HG02852 (cell line): Measurements from ENCODE around the gene AP2B1.
"Not testable (repeated sequence)": the region's sequence is repeated elsewhere in the genome, so short reads cannot be mapped to it uniquely, and the experiment has no call there.

Experiments
- ATAC-seq: cut with Tn5 transposase; IDR thresholded peaks from one replicate; pipeline ENCODE4 v1.9.1; 2021; ENCODE audit warnings: mild to moderate bottlenecking, moderate library complexity; ENCODE audit not compliant: unreplicated experiment

AP2B1 gene

DNA sequence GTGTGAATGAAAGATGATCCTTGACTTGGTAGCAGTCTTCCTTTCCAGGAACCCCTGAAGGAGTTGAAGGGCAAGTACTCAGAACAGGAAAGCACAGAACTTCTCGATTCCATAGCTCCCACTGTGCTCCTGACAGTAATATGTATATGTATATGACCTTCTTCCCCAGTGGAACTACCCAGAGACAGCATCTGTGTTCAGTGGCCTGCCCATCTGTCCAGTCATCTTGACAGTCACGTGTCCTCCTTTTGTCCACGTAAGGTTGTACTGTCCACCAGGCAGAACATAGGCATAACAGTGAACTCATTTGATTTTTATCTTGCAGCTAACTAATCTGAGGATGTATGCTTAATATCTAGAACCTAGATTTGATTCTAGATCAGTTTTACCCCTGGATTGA, 106.5 kb downstream of the AP2B1 start:
- no peak for ATAC-seq

DNA sequence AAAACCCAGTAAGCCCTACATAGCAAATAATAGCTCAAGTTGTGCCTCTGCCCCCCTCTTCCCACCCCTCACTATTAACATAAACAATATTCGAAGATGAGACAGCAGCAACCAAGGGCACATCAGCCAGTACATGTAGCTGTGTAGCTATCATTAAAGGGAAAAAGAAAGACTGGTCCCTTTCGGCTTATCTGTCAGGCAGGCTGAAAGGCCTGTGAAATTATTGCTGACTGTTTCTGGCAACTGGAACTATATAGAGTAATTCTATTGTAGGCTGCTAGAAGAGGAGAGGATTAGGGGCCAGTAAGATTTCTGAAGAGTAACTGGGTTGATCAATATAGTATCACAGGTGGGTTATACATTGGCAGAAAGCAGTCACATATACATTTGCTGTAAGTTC, 107.8 kb downstream of the AP2B1 start:
- ATAC-seq = no peak

DNA sequence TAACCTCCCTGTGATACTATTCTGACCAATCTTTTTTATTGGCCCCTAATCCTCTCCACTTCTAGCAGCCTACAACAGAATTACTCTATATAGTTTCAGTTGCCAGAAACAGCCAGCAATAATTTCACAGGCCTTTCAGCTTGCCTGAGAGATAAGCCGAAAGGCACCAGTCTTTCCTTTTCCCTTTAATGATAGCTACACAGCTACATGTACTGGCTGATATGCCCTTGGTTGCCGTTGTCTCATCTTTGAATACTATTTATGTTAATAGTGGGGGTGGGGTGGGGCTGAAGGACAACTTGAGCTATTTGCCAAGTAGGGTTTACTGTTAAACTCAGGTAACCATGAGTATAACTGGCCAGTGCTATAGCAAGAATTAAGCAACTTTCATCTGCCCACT, 108.5 kb downstream of the AP2B1 start:
- no peak for ATAC-seq

DNA sequence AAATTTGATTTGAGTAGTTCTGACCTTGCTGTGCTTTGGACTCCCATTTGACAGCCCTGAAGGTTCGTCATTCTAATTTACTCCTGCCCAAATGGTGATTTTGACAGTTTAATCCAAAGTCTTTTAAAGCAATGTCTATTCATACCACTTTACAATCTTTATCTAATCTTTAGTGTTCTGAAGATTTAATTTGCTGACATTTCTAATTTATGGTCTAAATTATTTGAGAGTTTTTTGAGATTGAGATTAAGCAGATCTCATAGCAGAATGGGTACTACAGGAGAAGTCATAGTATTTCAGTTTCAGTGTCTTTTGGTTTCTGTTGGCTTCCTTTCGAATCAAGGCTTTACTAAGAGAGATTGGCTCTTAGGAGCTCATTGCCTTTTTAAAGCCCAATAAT, 111.7 kb downstream of the AP2B1 start:
- ATAC-seq = no peak

DNA sequence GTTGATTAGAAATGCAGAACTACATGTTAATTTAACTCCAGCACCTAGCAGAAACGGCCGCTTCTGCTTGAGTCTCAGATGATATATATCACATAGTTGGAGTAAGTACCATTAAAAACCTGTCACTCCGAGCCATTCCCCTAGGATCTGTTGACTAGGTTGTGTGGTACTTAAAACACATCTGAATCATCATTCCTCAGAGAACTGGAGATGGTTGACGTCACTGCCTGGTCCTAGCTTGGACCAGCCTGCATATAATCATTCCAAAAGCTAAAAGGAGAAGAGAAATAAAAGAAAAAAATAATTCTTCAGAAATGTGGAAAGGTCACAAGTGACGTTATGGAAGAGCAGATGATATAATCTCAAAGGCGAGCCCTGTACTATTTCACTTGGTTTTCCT, 113.0 kb downstream of the AP2B1 start:
- no peak for ATAC-seq

DNA sequence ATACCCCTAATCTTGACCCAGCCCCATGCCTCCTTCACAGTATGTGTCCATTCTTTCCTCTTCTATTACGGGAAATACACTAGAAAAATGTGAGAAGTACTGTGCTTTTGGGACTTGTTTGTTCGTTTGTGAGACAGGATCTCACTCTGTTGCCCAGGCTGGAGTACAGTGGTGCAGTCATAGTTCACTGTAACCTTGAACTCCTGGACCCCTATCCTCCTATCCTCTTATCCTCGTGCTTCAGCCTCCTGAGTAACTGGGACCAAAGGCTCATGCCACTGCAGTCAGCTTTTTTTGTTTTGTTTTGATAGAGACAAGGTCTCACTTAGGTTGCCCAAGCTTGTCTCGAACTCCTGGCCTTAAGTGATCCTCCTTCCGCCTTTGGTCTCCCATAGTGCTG, 114.4 kb downstream of the AP2B1 start:
- no peak for ATAC-seq

DNA sequence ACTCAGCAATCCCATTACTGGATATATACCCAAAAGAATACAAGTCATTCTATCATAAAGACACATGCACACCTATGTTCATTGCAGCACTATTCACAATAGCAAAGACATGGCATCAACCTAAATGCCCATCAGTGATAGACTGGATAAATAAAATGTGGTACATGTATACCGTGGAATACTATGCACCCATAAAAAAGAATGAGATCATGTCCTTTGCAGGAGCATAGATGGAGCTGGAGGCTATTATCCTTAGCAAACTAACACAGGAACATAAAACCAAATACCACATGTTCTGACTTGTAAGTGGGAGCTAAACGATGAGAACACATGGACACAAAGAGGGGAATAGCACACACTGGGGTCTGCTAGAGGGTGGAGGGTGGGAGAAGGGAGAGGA, 116.2 kb downstream of the AP2B1 start:
- not testable (repeated sequence) for ATAC-seq

DNA sequence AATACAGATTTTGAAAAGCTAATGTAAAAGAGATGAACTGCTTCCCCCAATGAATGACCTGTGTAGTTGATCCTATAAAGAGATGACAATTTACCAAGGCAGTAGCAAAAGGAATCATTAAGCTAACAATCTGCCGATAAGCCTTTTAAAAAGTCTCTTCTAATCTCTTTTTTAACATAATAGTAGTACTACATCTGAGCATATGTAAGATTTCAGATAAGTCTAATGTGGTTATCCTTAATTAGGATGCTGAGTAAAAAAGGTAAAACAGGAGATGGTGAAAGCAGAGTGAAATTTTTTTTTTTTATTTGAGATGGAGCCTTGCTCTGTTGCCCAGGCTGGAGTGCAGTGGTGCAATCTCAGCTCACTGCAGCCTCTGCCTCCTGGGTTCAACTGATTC, 118.1 kb downstream of the AP2B1 start:
- no peak for ATAC-seq

DNA sequence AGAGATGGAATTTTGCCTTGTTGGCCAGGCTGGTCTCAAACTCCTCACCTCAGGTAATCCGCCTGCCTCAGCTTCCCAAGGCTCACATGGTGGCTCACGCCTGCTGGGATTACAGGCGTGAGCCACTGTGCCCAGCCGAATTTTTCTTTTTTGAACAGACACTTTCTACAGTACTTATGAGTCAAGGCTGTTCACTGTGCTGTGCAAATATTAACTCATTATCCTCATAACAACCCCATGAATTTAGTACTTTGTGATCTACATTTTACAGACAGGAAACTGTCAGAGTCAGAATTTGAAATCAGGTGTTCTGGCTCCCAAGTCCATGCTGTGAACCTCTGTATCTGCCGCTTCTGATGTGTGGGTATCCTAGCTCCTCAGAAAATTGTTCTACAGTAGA, 118.6 kb downstream of the AP2B1 start:
- ATAC-seq = no peak

DNA sequence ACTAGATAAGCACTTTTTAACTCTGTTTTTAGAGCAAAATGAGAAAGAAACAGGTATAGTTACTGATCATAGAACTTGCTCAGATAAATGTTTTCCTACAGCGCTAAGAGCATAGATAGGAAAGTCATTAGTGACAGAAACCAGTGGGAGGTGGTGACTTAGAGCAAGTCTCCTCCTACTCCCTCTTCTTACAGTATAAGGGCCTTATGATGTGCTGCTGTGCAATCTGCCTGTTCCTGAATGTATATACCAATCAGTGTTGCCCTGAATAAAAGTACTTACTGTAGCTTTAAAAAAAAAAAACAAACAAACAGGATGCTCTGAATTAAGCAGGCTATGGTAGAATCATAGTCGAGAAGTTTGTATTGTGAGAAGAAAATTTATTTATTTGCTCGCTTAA, 121.0 kb downstream of the AP2B1 start:
- ATAC-seq = no peak

DNA sequence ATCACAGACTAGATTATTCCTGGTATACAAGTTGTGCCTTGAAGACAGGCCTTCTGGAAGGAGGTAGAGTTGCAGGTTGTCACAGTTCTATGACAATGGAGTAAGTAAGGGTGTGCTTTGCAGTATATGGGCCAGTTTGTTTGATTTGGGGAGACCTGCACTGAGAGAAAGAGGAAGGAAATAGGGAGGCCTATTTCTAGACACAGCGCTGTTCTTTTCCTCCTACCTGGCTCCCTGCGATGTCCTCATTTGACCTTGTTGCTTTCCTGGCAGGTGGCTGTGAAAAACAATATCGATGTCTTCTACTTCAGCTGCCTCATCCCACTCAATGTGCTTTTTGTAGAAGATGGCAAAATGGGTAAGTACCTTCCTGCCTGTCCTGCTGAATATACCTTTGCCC, 121.8 kb downstream of the AP2B1 start:
- no peak for ATAC-seq

DNA sequence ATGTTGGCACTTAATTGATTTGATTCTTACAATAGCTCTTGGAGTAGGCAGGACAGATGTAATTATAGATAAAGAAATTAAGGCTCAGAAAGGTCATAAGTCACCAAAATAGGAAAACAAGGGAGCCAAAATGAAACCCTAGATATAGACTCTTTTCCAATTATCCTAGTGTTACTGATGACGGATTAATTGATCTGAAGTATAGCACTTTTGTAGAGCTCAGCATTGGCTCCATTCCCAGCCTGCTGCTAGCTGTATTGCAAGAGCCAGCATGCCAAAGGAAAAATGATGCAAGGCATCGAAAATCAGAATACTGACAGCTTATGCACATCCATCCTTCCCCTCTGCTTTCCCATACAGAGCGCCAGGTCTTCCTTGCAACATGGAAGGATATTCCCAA, 122.8 kb downstream of the AP2B1 start:
- ATAC-seq = no peak

DNA sequence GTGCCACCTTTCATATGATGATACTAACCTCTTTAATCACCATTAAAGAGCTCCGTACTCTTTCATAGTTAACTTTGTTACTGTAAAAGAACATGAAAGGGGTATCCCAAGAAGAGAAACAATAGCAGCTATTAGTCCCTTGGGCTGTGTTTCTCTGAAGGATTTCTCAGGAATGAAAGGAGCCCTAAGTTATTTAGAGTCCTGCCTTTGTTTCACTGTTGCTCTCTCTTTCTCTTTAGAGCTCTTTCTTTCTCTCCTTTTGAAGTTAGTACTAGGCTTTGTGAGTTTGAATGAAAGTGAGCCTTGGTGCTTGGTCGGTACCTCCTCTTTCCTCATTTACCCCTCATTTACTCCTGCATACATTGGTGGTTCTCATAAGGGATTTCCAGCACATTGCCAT, 123.8 kb downstream of the AP2B1 start:
- no peak for ATAC-seq

DNA sequence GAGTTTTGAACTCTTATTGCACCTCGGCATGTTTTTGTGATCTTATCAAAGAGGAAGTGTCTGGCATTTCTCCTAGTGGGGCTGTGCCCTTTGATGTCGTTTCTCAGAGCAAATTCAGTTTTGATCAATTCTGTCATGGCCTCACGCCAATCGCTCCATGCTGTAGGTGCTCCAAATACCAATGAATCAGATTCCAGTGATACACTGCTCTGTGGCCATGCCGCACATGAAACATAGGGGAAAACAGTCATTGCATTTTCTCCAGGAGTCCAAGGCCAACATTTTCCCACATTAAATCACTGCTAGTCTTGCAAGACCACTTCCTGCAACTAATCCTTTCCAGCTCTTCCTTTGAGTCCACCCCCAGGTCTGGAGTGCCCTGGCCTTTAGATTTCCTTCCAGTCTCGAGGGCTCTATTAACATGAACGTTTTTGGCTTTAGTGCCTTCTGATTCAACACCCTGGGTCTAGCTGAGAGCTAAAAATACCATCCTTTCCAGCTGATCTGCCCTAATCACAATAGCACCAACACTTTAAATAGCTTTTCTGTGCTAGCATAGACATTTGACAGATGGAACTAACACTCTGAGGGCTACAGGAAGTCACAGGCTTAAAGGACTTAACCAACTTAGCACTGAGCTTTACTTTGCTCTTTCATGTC, 126.1 kb downstream of the AP2B1 start:
- no peak for ATAC-seq

DNA sequence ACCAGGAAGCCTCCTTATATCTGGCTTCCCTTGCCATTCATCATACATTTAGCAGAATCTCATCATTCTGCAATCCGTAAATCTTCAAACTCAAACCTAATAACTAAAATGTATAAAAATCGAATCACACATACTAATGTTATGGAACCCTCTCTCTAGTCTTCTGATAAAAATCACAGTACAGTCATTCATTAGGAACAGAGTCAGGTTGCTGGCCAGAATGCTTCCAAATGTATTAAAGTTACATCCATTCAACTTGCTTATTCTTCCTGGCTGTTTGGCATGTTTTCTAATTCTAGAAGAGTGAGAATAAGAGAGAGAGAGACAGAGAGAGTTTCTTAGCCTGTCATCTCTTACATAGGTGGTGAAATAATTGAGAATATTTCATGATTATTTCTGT, 127.9 kb downstream of the AP2B1 start:
- no peak for ATAC-seq

DNA sequence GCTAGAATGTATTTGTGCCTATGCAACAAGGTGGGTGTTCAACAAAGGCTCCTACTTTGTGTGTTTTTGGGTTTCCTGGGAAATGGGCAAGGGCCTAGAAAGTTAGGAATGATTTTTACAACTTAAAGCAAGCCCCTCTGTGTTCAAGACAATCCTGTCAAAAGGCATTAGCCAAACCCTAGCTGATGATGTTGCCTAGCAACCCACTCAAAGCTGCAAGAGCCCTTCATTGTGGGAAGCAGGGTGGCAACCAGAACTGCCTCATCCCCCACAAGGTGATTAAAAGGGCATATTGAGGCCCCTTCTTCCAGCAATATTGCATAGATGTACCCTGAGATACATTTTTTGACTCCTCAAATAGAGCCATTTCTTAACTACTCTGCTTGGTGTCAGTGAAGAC, 128.3 kb downstream of the AP2B1 start:
- ATAC-seq = no peak

DNA sequence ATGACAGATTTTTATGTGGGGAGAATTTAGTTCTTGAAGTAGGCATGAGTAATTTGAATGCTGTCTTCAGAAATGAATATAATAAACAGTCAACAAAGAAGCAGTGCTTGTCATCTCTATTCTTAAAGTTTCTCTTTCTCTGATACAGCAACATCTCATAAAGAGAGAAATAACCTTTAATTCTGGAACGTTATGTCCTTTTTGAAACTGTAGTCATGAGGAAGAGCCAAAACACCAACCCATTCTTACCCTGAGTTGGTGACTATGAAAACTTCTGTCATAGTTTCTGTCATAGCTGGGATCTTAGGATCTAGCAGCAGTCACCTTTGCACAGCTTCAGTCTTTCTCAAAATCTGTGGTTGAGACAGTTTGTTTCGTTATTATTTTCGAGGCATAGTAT, 129.1 kb downstream of the AP2B1 start:
- no peak for ATAC-seq

DNA sequence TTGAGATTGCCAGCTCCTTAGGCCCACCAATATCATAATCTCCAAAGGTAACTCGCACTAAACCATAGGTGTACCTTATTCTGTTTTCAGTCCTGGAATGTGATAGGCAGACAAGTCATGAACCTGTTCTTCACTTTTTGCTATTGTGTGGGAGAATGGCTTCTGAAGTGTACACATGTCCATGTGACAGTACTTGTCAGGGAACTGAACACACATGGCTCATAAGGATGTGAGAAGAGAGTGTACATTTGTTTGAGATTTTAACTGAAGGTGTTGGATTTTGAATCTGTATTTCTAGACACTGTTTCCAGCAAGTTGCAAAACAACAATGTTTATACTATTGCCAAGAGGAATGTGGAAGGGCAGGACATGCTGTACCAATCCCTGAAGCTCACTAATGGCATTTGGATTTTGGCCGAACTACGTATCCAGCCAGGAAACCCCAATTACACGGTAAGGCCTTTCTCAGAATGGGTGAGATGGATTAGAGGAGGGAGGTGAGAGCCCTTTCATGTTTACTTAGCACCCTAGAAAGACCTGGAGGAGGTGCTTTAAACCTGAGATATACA, 129.9 kb downstream of the AP2B1 start:
- ATAC-seq = no peak

DNA sequence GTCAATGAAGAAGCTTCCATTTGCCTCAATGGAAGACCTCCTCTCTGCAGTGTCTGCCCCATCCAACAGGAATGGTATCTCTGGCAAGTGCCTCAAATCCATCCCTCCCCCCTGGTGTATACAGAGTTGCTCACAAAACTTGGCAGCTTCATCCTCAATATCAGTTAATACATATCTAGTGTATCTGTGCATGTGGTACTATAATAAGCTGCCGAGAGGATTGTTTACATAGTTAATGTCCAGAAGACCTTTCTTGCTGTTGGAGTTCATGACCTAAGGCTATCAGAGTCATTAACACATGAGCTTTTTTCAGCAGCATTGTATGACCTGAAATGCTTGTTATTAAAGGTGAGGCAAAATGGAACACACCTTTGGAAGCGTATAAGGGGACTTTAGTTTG, 130.4 kb downstream of the AP2B1 start:
- no peak for ATAC-seq

DNA sequence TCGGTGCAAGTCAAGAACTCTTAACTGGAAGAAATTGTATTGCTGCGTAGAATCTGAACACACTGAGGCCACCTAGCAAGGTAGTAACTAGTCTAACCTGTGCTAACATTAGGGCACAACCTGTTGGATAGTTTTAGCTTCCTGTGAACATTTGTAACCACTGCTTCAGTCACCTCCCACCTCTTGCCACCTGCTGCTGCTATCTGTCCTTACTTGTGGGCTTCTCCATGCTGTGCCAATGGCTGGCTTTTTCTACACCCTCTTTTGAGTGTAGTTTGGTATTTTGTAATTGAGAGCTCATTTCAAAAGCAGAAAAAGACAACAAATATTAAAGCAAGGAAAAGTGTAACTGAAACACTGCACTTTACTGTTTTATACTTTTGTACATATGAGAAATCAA, 136.6 kb downstream of the AP2B1 start:
- ATAC-seq = no peak

DNA sequence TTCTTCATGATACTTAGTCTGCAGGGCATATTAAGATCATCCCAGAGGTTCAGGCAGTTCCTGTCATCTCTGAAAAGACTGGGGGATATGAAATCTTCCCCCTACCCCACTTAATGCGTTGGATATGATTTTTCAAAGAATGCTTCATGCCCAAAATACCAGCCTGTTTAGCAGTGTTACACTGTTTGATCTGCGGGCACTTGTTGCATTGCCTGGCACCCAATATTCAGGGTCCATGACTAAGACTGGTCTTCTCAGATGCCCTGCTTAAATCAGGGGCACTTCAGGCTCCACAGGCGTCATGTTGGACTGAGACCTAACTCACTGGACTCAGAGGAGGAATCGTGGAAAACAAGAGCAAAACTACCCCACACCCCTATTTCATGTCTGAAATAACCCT, 137.9 kb downstream of the AP2B1 start:
- ATAC-seq = no peak

DNA sequence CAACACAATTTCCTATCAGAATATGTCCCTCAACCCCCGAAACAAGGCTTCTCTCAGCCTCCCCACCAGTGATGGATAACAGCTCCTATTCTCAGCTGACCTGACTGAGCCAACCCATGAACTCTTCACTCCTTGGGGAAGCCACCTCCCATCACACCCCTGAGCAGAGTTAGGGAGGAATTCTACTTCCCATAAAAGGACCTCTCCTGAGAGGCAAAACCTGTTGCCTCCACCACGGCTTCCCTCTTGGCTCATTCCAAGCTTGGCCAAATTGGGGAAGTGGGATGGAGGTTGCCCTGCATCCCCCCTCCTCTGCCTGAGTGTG, 138.6 kb downstream of the AP2B1 start:
- ATAC-seq = no peak
